NT2/D1 (cell line): ENCODE measurements around the gene SPC25.

Experiments used
- YY1 ChIP-seq: IDR thresholded peaks from 2 replicates; pipeline ENCODE4 v1.6.1; 2011; ENCODE audit not compliant: insufficient read length, insufficient read depth
- ZNF274 ChIP-seq: IDR thresholded peaks from 2 replicates; pipeline ENCODE4 v1.6.1; 2011; ENCODE audit warnings: mild to moderate bottlenecking, low read depth, low read length

GRCh38 chr2:168939061-168939460 lies 48.8 kb upstream of the SPC25 start:
- TF ChIP-seq YY1 (no peak), ZNF274 (no peak)
